H1 (cell line): Measurements from ENCODE around the gene LTB4R. TPM values are rescaled to one million over a fixed set of nuclear protein-coding genes. Genes with fewer than 3 reads are reported as not detected.

Experiments used
- CTCF ChIA-PET: fragments of 300-600 bp; sonication (Branson Sonifier 250); formaldehyde crosslinking; loops from one replicate; lab custom pipeline; 2021; ENCODE audit not compliant: partially characterized antibody; lab: Charles Lee
- POLR2A ChIA-PET: fragments of 300-600 bp; sonication (Branson Sonifier 250); formaldehyde crosslinking; loops from one replicate; lab custom pipeline; 2021; ENCODE audit warnings: inconsistent platforms; ENCODE audit not compliant: partially characterized antibody; lab: Charles Lee
- DNase-seq, 2 experiments: peaks; one replicate each; pipeline versions ENCODE4 v3.0.0 to v3.0.0-alpha.2; 2010 to 2022; ENCODE audit warnings: low spot score in 2 of 2, low read depth in 1 of 2, mixed read lengths in 1 of 2
- FAIRE-seq: peaks from 2 replicates; lab custom pipeline; 2011; peaks lifted over from hg19 to GRCh38; lab: Jason Lieb, UNC
- H2AFZ ChIP-seq: 2 replicates; pipeline ENCODE4 v1.8.1; 2012; ENCODE audit warnings: low read length, inconsistent platforms
- H2AK5ac ChIP-seq: 2 replicates; pipeline ENCODE4 v1.6.1; 2013; ENCODE audit warnings: low read depth, low read length
- H2BK120ac ChIP-seq: replicated peaks from 2 replicates; pipeline ENCODE3; 2013; ENCODE audit warnings: low read depth, low read length, inconsistent platforms
- H2BK12ac ChIP-seq: 2 replicates; pipeline ENCODE4 v1.6.1; 2013; ENCODE audit warnings: low read depth, low read length
- H2BK15ac ChIP-seq: 2 replicates; pipeline ENCODE4 v1.6.1; 2013; ENCODE audit warnings: low read length
- H2BK20ac ChIP-seq: 2 replicates; pipeline ENCODE4 v1.6.1; 2013; ENCODE audit warnings: low read length
- H2BK5ac ChIP-seq: 2 replicates; pipeline ENCODE4 v1.6.1; 2013; ENCODE audit warnings: low read depth, low read length
- H3K14ac ChIP-seq: 2 replicates; pipeline ENCODE4 v1.6.1; 2013; ENCODE audit warnings: inconsistent platforms; ENCODE audit not compliant: insufficient read length
- H3K18ac ChIP-seq: 2 replicates; pipeline ENCODE4 v1.6.1; 2013; ENCODE audit warnings: low read length; ENCODE audit errors: extremely low read depth
- H3K23ac ChIP-seq: 2 replicates; pipeline ENCODE4 v1.6.1; 2013; ENCODE audit warnings: inconsistent platforms; ENCODE audit not compliant: insufficient read length
- H3K23me2 ChIP-seq: 2 replicates; pipeline ENCODE4 v1.6.1; 2013; ENCODE audit warnings: low read depth, low read length
- H3K27ac ChIP-seq: 2 replicates; pipeline ENCODE4 v1.6.1; 2011; ENCODE audit warnings: low read depth, low read length, inconsistent platforms
- H3K27me3 ChIP-seq, 4 experiments: replicated peaks in 1 of 4; 1 replicate in 1 of 4; 2 replicates in 3 of 4; pipeline versions ENCODE4 v1.6.1 to v1.8.1; 2011 to 2013; ENCODE audit warnings: low read length in 3 of 4, mild to moderate bottlenecking in 3 of 4, inconsistent platforms in 2 of 4, mixed read lengths in 2 of 4, moderate library complexity in 1 of 4; ENCODE audit not compliant: control insufficient read depth in 3 of 4, insufficient read depth in 3 of 4; ENCODE audit errors: extremely low read depth in 1 of 4
- H3K36me3 ChIP-seq, 4 experiments: 2 replicates each; pipeline versions ENCODE4 v1.6.1 to v1.8.1; 2011 to 2013; ENCODE audit warnings: mild to moderate bottlenecking in 4 of 4, low read length in 3 of 4, moderate library complexity in 2 of 4, control low read depth in 1 of 4, inconsistent platforms in 1 of 4; ENCODE audit not compliant: insufficient read depth in 4 of 4, control insufficient read depth in 2 of 4
- H3K4ac ChIP-seq: replicated peaks from 2 replicates; pipeline ENCODE3; 2013; ENCODE audit warnings: low read length, low read depth, mixed read lengths, inconsistent platforms; ENCODE audit not compliant: insufficient read length
- H3K4me1 ChIP-seq, 4 experiments: replicated peaks in 1 of 4; 1 replicate in 1 of 4; 2 replicates in 3 of 4; pipeline versions ENCODE4 v1.6.1 to v1.8.1; 2011 to 2013; ENCODE audit warnings: low read length in 3 of 4, inconsistent platforms in 2 of 4, mixed read lengths in 1 of 4; ENCODE audit not compliant: insufficient read depth in 4 of 4, control insufficient read depth in 3 of 4
- H3K4me2 ChIP-seq, 2 experiments: 2 replicates each; pipeline versions ENCODE4 v1.6.1 to v1.8.1; 2011 to 2013; ENCODE audit warnings: low read depth in 2 of 2, low read length in 2 of 2, control low read depth in 1 of 2, inconsistent platforms in 1 of 2, mild to moderate bottlenecking in 1 of 2; ENCODE audit not compliant: insufficient read depth in 1 of 2
- H3K4me3 ChIP-seq, 4 experiments: fragments of 200-600, 300-600 bp in 1 of 4; sonication (generic), shearing (Covaris generic), sonication (Bioruptor Twin) in 1 of 4; 2 replicates each; pipeline versions ENCODE4 v1.5.1 to v1.8.1; 2011 to 2016; ENCODE audit warnings: low read length in 4 of 4, low read depth in 3 of 4, control low read depth in 2 of 4, inconsistent platforms in 2 of 4, mild to moderate bottlenecking in 2 of 4, mixed read lengths in 1 of 4, moderate library complexity in 1 of 4; ENCODE audit not compliant: insufficient read depth in 2 of 4; ENCODE audit errors: extremely low read depth in 1 of 4
- H3K56ac ChIP-seq: replicated peaks from 2 replicates; pipeline ENCODE3; 2013; ENCODE audit warnings: low read depth, mild to moderate bottlenecking, mixed read lengths, low read length, inconsistent platforms; ENCODE audit not compliant: insufficient read length
- H3K79me1 ChIP-seq: 2 replicates; pipeline ENCODE4 v1.6.1; 2013; ENCODE audit warnings: low read depth, low read length, control low read depth
- H3K79me2 ChIP-seq, 2 experiments: 2 replicates each; pipeline versions ENCODE4 v1.6.1 to v1.8.1; 2012 to 2013; ENCODE audit warnings: low read length in 2 of 2, mild to moderate bottlenecking in 2 of 2, inconsistent platforms in 1 of 2; ENCODE audit not compliant: insufficient read depth in 2 of 2, control insufficient read depth in 1 of 2
- H3K9ac ChIP-seq, 4 experiments: replicated peaks in 1 of 4; 1 replicate in 1 of 4; 2 replicates in 3 of 4; pipeline versions ENCODE4 v1.6.1 to v1.8.1; 2011 to 2013; ENCODE audit warnings: low read depth in 3 of 4, low read length in 3 of 4, control low read depth in 2 of 4, mild to moderate bottlenecking in 2 of 4, moderate library complexity in 2 of 4, inconsistent platforms in 1 of 4; ENCODE audit errors: extremely low read depth in 1 of 4
- H3K9me3 ChIP-seq, 2 experiments: 2 replicates each; pipeline versions ENCODE4 v1.6.1 to v1.8.1; 2012 to 2013; ENCODE audit warnings: mild to moderate bottlenecking in 2 of 2, moderate library complexity in 2 of 2, control low read depth in 1 of 2, inconsistent platforms in 1 of 2, low read depth in 1 of 2, low read length in 1 of 2, mixed read lengths in 1 of 2; ENCODE audit not compliant: insufficient read depth in 2 of 2
- H4K20me1 ChIP-seq, 2 experiments: replicated peaks in 1 of 2; 2 replicates each; pipeline versions ENCODE3 to v1.8.1; 2011 to 2013; ENCODE audit warnings: inconsistent platforms in 2 of 2, low read length in 2 of 2, mild to moderate bottlenecking in 1 of 2; ENCODE audit not compliant: insufficient read depth in 2 of 2, control insufficient read depth in 1 of 2
- H4K5ac ChIP-seq: 2 replicates; pipeline ENCODE4 v1.6.1; 2013; ENCODE audit warnings: low read length, low read depth, mixed read lengths, inconsistent platforms; ENCODE audit not compliant: insufficient read length
- H4K8ac ChIP-seq: 2 replicates; pipeline ENCODE4 v1.8.0; 2013; ENCODE audit warnings: mild to moderate bottlenecking, moderate library complexity, low read length, inconsistent platforms; ENCODE audit not compliant: insufficient read depth; ENCODE audit errors: extremely low read depth
- H4K91ac ChIP-seq: replicated peaks from 2 replicates; pipeline ENCODE3; 2013; ENCODE audit warnings: low read length, mixed read lengths, inconsistent platforms; ENCODE audit not compliant: insufficient read length
- GABPA ChIP-seq: IDR thresholded peaks from 2 replicates; pipeline ENCODE4 v1.6.1; 2011; ENCODE audit warnings: mild to moderate bottlenecking, low read length, moderate library complexity, borderline replicate concordance; ENCODE audit not compliant: insufficient read depth
- HDAC6 ChIP-seq: IDR thresholded peaks from one replicate; pipeline ENCODE4 v1.7.1; 2012; ENCODE audit warnings: low read depth, mild to moderate bottlenecking, inconsistent platforms, low read length, moderate library complexity
- KDM5A ChIP-seq: fragments of 200-600 bp; IDR thresholded peaks from 2 replicates; pipeline ENCODE4 v1.7.1; 2012; ENCODE audit warnings: mild to moderate bottlenecking, low read length, inconsistent platforms, mixed read lengths
- NANOG ChIP-seq: IDR thresholded peaks from 2 replicates; pipeline ENCODE4 v1.6.1; 2011; ENCODE audit warnings: low read length, low read depth, mild to moderate bottlenecking, inconsistent platforms; ENCODE audit not compliant: insufficient read depth, poor library complexity, severe bottlenecking
- RFX5 ChIP-seq: IDR thresholded peaks from 2 replicates; pipeline ENCODE4 v1.6.1; 2011; ENCODE audit warnings: low read depth, low read length, improper control_type of control experiment, borderline replicate concordance
- RXRA ChIP-seq: IDR thresholded peaks from 2 replicates; pipeline ENCODE4 v1.6.1; 2011; ENCODE audit warnings: low read depth, mild to moderate bottlenecking, low read length, moderate library complexity; ENCODE audit not compliant: insufficient read depth
- SAP30 ChIP-seq: fragments of 300-600 bp; sonication (generic); IDR thresholded peaks from 2 replicates; pipeline ENCODE4 v1.7.1; 2012; ENCODE audit warnings: low read length, moderate library complexity, mild to moderate bottlenecking, inconsistent platforms; ENCODE audit not compliant: insufficient read depth, insufficient replicate concordance
- SP1 ChIP-seq: IDR thresholded peaks from 2 replicates; pipeline ENCODE4 v1.6.1; 2011; ENCODE audit warnings: low read depth, low read length
- SUZ12 ChIP-seq: fragments of 200-600 bp; sonication (generic); IDR thresholded peaks from 2 replicates; pipeline ENCODE4 v1.6.1; 2012; ENCODE audit warnings: mild to moderate bottlenecking, inconsistent platforms, low read length, moderate library complexity, mixed read lengths
- WGBS, 2 experiments: shearing (Covaris generic) in 1 of 2; methylation state at CpG; one replicate each; pipeline versions ENCODE4 v1.1.6 to v1.1.7; 2013 to 2015; ENCODE audit warnings: low lambda C conversion rate in 2 of 2, mixed read lengths in 2 of 2, inconsistent platforms in 1 of 2, low coverage in 1 of 2, missing lambda C conversion rate in 1 of 2; ENCODE audit not compliant: insufficient replicate concordance in 2 of 2, insufficient coverage in 1 of 2, insufficient read length in 1 of 2; ENCODE audit errors: extremely low coverage in 1 of 2, missing lambda C conversion rate in 1 of 2; 5-methylcytosine and 5-hydroxymethylcytosine counted together
- polyA plus RNA-seq, 7 experiments: library from polyadenylated mRNA; depleted of rRNA in 3 of 7; stranded (reverse) in 5 of 7; unstranded in 2 of 7; fragments of >200 nt in 5 of 7; fragments of 200-250 nt in 2 of 7; gene quantifications; 1 replicate in 5 of 7; 2 replicates in 1 of 7; 4 replicates in 1 of 7; pipeline versions ENCODE4 v1.2.1 to v1.2.3, GENCODE V29; 2011 to 2013; ENCODE audit warnings: missing spikeins in 2 of 7, mixed read lengths in 2 of 7
- total RNA-seq: library from RNA; stranded (reverse); fragmentation: NEBNext Ultra II Directional; extraction: Animal tissue kit (Norgen Biotek cat#: 25700); gene quantifications from 2 replicates; pipeline ENCODE4 v1.2.1, GENCODE V29; 2021
- TF ChIP-seq, protein P1 (sequence below): IDR thresholded peaks from 2 replicates; pipeline ENCODE4 v1.6.1; 2012; ENCODE audit warnings: inconsistent platforms

Gene LTB4R
- total and polyA plus RNA-seq, 2 of the 8 experiments (the other 6 are each of a cell fraction or from before 2014, with no cell fraction given) = 4.1 to 6.7 TPM

DNA sequence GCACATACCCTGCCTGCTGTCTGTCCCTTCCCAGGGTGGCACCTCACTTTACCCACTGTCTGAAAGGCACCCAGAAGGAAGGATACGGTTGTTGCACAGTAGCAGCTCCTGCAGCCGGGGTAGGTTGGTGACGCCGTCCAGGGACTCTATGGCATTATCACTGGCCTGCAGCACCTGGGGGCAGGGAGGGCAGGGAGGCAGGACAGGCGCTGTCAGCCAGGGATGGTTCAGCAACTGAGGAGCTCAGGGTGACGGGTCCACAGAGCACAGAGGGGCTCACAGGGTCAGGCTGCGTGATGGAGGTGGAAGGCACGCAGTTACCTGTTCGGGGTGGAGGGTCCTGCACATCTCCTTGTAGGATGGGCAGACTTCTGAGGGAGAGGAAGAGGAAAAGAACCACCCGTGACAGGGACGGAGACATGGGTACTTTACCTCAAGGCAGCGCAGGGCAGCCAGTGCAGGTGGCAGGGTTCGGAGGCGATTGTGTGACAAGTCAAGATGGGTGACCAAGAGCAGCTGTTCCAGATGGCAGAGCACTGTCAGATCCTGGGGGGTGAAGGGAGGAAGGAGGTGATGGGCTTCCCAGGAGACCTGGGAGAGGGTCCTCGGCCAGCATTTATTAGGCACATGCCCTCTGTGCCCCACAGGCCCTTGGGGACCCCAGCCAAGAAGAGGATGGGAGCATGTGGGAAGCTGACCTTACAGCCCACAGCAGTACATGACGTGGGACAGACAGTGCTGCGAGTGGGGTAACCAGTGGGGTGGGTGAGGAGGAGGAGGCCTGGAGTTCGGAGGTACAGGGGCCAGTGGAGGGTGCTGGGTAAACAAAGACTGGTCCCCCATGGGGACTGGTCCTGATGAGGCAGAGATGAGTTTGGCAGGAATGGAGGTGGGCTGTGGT, 44.7 kb upstream of the LTB4R start:
- Histone ChIP-seq H3K23ac (no peak overlapping the region), H4K5ac (no peak overlapping the region), H3K4me3 (no peak overlapping the region), H3K79me1 (no peaks in the 10 kb centered on the region), H3K9me3 (no peaks in the 10 kb centered on the region), H3K36me3 (no peaks in the 10 kb centered on the region; a peak in 3 of 8 replicates), H3K14ac (no peak overlapping the region), H2BK12ac (no peak overlapping the region), H2AFZ (no peak overlapping the region), H3K27me3 (no peaks in the 10 kb centered on the region), H2BK15ac (no peak overlapping the region), H2BK5ac (no peak overlapping the region), H3K56ac (no peak overlapping the region), H3K79me2 (no peaks in the 10 kb centered on the region), H4K20me1 (peaks cover 0 to 2% of the 10 kb centered on the region in 2 experiments), H3K4ac (no peak overlapping the region), H2AK5ac (no peak overlapping the region), H4K91ac (no peak overlapping the region), H3K23me2 (peaks cover 2% of the 10 kb centered on the region), H3K27ac (no peak overlapping the region), H3K9ac (no peak overlapping the region), H3K18ac (no peak overlapping the region), H2BK120ac (no peak overlapping the region), H2BK20ac (no peak overlapping the region), H4K8ac (no peak overlapping the region), H3K4me1 (peaks cover 0 to 2% (median 0%) of the 10 kb centered on the region in 4 experiments; a peak in 1 of 7 replicates), H3K4me2 (no peak overlapping the region)
- CTCF ChIA-PET = interaction anchor here (0.5 to 8.6 kb wide), 7 partner anchors 9 to 113 kb away, joined by 3 to 94 read pairs (median 11); partner anchors contain the start of genes CIDEB, DHRS1, NOP9 and TINF2
- POLR2A ChIA-PET = interaction anchor here (1.1 to 2.6 kb wide), 6 partner anchors 14 to 81 kb away, joined by 3 to 10 read pairs (median 4); partner anchors contain the start of genes CIDEB, DHRS1, NOP9 and TINF2
- FAIRE-seq (no peak), DNase-seq (no peak)
- 90% methylated on average over 17 of the region's 18 CpGs; no CpG with 5 or more reads in 1 of the 2 experiments for WGBS, 2 experiments
- no peak for TF ChIP-seq SP1
- TF ChIP-seq, protein P1, sequence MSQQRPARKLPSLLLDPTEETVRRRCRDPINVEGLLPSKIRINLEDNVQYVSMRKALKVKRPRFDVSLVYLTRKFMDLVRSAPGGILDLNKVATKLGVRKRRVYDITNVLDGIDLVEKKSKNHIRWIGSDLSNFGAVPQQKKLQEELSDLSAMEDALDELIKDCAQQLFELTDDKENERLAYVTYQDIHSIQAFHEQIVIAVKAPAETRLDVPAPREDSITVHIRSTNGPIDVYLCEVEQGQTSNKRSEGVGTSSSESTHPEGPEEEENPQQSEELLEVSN = no peak
- no peak for TF ChIP-seq SAP30
- no peak for TF ChIP-seq KDM5A
- TF ChIP-seq NANOG = no peak
- TF ChIP-seq RXRA = no peak
- no peak for TF ChIP-seq GABPA
- TF ChIP-seq RFX5 = no peak
- TF ChIP-seq HDAC6 = no peak
- no peak for TF ChIP-seq SUZ12
